Measurements from ENCODE around the gene IFI35.

IFI35 gene

GRCh38 chr17:42979511-42980273 lies 26.9 kb upstream of the IFI35 start, which contains the start of gene PTGES3L:
Gene PTGES3L, minus strand, starts transcription at chr17:42980080. Its CDS starts 27 bp downstream, at chr17:42980053.
- H3K4me3 ChIP-seq (ENCODE audit: low read depth, low read length), result peak within 1 kb of the TSS; percentile 86
- TF ChIP-seq CTCF (IDR thresholded peaks at IDR 0.05; ENCODE audit: low read depth, low read length), result no peak

GRCh38 chr17:42980274-42980765 lies 26.3 kb upstream of the IFI35 start, which contains the start of gene RUNDC1:
Gene RUNDC1, plus strand, starts transcription at chr17:42980565. Its CDS starts 12 bp downstream, at chr17:42980577.
- H3K4me3 ChIP-seq (ENCODE audit: low read depth, low read length), result peak within 1 kb of the TSS; percentile 86
- TF ChIP-seq CTCF (IDR thresholded peaks at IDR 0.05; ENCODE audit: low read depth, low read length), result no peak

GRCh38 chr17:42980766-42981397 lies 25.7 kb upstream of the IFI35 start:
- H3K4me3 ChIP-seq (ENCODE audit: low read depth, low read length), result peak overlapping the region; percentile 86
- no peak for TF ChIP-seq CTCF (IDR thresholded peaks at IDR 0.05; ENCODE audit: low read depth, low read length)

- no peak overlapping the region for H3K4me3 ChIP-seq (ENCODE audit: low read depth, low read length)
- TF ChIP-seq CTCF (IDR thresholded peaks at IDR 0.05; ENCODE audit: low read depth, low read length), result no peak
Measured at GRCh38 chr17:42982266-42982665, 24.3 kb upstream of the IFI35 start.

GRCh38 chr17:42985225-42985624 lies 21.4 kb upstream of the IFI35 start:
- no peak overlapping the region for H3K4me3 ChIP-seq (ENCODE audit: low read depth, low read length)
- TF ChIP-seq CTCF (IDR thresholded peaks at IDR 0.05; ENCODE audit: low read depth, low read length), result no peak

GRCh38 chr17:42989141-42989540 lies 17.4 kb upstream of the IFI35 start:
- no peak for TF ChIP-seq CTCF (IDR thresholded peaks at IDR 0.05; ENCODE audit: low read depth, low read length)

More at GRCh38 chr17:42989141-42989540, 17.4 kb upstream of the IFI35 start:
- no peak overlapping the region for H3K4me3 ChIP-seq (ENCODE audit: low read depth, low read length)
